ENCODE results near the gene DNAJB1.

Gene DNAJB1

GRCh38 chr19:14555918-14556661, 37.9 kb upstream of the DNAJB1 start:
- Histone ChIP-seq H3K27ac (ENCODE audit: low read depth, low read length) (no peak overlapping the region), H3K27me3 (ENCODE audit: control insufficient read depth, low read length) (no peaks in the 10 kb centered on the region), H3K79me2 (ENCODE audit: control insufficient read depth, low read length) (peaks cover 77% of the 10 kb centered on the region), H3K4me2 (ENCODE audit: low read length) (peak overlapping the region; percentile 48; the same call in 1 of the 2 replicates), H3K9me2 (replicated peaks; ENCODE audit: control insufficient read depth, low read length) (no peaks in the 10 kb centered on the region), H3K36me3 (ENCODE audit: control insufficient read depth, low read length) (peaks cover 3% of the 10 kb centered on the region; the same call in 1 of the 2 replicates), H3F3A (ENCODE audit: control insufficient read depth, insufficient read depth) (no peaks in the 10 kb centered on the region), H3K4me1 (ENCODE audit: control insufficient read depth, low read length) (peaks cover 28% of the 10 kb centered on the region), H3K9me3 (ENCODE audit: control insufficient read depth, insufficient read depth, low read length) (no peaks in the 10 kb centered on the region), H4K20me1 (ENCODE audit: control insufficient read depth, insufficient read depth, low read depth, low read length) (peaks cover 11% of the 10 kb centered on the region; the same call in 1 of the 2 replicates), H3K4me3 (ENCODE audit: low read length) (no peak overlapping the region)
- TF ChIP-seq CTCF (IDR thresholded peaks at IDR 0.05; ENCODE audit: low read depth, low read length, poor library complexity, severe bottlenecking), result no peak
- TF ChIP-seq EZH2phosphoT487 (IDR thresholded peaks at IDR 0.05; ENCODE audit: borderline replicate concordance, low read length), result no peak

GRCh38 chr19:14554382-14554812, 36.2 kb upstream of the DNAJB1 start:
- Histone ChIP-seq H3K79me2 (ENCODE audit: control insufficient read depth, low read length) (peaks cover 73% of the 10 kb centered on the region), H3K9me3 (ENCODE audit: control insufficient read depth, insufficient read depth, low read length) (no peaks in the 10 kb centered on the region), H3K27me3 (ENCODE audit: control insufficient read depth, low read length) (no peaks in the 10 kb centered on the region), H4K20me1 (ENCODE audit: control insufficient read depth, insufficient read depth, low read depth, low read length) (peaks cover 11% of the 10 kb centered on the region; the same call in 1 of the 2 replicates), H3K36me3 (ENCODE audit: control insufficient read depth, low read length) (peaks cover 8% of the 10 kb centered on the region; the same call in 1 of the 2 replicates), H3K27ac (ENCODE audit: low read depth, low read length) (no peak overlapping the region), H3K4me3 (ENCODE audit: low read length) (no peak overlapping the region), H3K4me2 (ENCODE audit: low read length) (no peak overlapping the region), H3F3A (ENCODE audit: control insufficient read depth, insufficient read depth) (no peaks in the 10 kb centered on the region), H3K4me1 (ENCODE audit: control insufficient read depth, low read length) (peaks cover 41% of the 10 kb centered on the region), H3K9me2 (replicated peaks; ENCODE audit: control insufficient read depth, low read length) (no peaks in the 10 kb centered on the region)
- TF ChIP-seq EZH2phosphoT487 (IDR thresholded peaks at IDR 0.05; ENCODE audit: borderline replicate concordance, low read length) (no peak), CTCF (IDR thresholded peaks at IDR 0.05; ENCODE audit: low read depth, low read length, poor library complexity, severe bottlenecking) (no peak)

GRCh38 chr19:14553939-14554243, 35.7 kb upstream of the DNAJB1 start:
- peaks cover 39% of the 10 kb centered on the region for H3K4me1 ChIP-seq (ENCODE audit: control insufficient read depth, low read length)
- H3F3A ChIP-seq (ENCODE audit: control insufficient read depth, insufficient read depth), result no peaks in the 10 kb centered on the region
- H3K79me2 ChIP-seq (ENCODE audit: control insufficient read depth, low read length), result peaks cover 68% of the 10 kb centered on the region
- H3K27ac ChIP-seq (ENCODE audit: low read depth, low read length), result no peak overlapping the region
- no peak overlapping the region for H3K4me3 ChIP-seq (ENCODE audit: low read length)
- TF ChIP-seq CTCF (IDR thresholded peaks at IDR 0.05; ENCODE audit: low read depth, low read length, poor library complexity, severe bottlenecking) (no peak), EZH2phosphoT487 (IDR thresholded peaks at IDR 0.05; ENCODE audit: borderline replicate concordance, low read length) (no peak)
- peaks cover 9% of the 10 kb centered on the region; the same call in 1 of the 2 replicates for H3K36me3 ChIP-seq (ENCODE audit: control insufficient read depth, low read length)
- peaks cover 11% of the 10 kb centered on the region; the same call in 1 of the 2 replicates for H4K20me1 ChIP-seq (ENCODE audit: control insufficient read depth, insufficient read depth, low read depth, low read length)
- H3K4me2 ChIP-seq (ENCODE audit: low read length), result no peak overlapping the region
- H3K9me3 ChIP-seq (ENCODE audit: control insufficient read depth, insufficient read depth, low read length), result no peaks in the 10 kb centered on the region
- no peaks in the 10 kb centered on the region for H3K27me3 ChIP-seq (ENCODE audit: control insufficient read depth, low read length)
- H3K9me2 ChIP-seq (replicated peaks; ENCODE audit: control insufficient read depth, low read length), result no peaks in the 10 kb centered on the region

Data from DOHH2 (cell line).